ENCODE results near the gene PAX2.

The PAX2 gene

DNA sequence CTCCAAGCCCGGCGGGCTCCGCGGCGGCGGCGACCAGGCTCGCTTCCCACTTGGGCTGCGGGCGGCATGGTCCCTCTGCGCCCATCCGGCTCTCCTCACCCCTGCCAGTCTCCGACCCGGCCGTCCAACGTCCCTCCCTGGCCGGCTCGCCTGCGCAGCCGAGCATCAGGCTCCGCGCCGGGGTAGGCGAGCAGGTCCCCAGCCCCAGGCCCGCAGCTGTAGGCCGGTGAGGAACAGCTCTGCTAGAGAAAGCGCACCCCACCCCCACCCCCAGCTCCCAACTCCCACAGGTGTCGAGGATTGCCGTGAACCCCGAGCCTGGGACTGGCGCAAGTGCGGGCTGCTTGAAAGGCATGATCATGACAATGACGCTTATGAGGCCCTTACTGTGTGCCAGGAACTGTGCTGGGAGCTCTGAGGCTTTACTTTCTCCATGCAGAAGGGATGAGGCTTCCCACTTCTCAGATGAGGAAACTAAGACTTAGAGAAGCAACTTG is 20.8 kb upstream of the PAX2 start:
- DNase-seq (ENCODE audit: low spot score) = no peak

DNA sequence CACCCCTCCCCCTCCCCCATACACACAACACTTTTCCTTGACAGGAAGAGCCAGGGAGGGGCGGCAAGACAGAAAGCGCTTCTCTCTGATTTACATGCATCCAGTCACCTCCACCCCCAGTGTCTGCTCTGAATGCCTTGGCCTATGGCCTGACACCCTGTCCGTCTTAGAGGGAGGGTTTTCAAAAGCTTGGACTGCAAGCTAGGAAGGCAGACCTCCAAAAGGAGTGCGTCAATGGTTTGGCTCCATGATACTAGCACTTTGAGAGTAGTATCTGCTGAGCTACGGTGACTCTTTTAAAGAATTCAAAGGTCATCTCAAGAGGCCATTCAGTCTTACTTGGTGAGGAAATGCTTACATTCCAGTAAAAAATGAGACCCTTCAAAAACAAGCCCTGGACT is 20.3 kb upstream of the PAX2 start:
- no peak for DNase-seq (ENCODE audit: low spot score)

DNA sequence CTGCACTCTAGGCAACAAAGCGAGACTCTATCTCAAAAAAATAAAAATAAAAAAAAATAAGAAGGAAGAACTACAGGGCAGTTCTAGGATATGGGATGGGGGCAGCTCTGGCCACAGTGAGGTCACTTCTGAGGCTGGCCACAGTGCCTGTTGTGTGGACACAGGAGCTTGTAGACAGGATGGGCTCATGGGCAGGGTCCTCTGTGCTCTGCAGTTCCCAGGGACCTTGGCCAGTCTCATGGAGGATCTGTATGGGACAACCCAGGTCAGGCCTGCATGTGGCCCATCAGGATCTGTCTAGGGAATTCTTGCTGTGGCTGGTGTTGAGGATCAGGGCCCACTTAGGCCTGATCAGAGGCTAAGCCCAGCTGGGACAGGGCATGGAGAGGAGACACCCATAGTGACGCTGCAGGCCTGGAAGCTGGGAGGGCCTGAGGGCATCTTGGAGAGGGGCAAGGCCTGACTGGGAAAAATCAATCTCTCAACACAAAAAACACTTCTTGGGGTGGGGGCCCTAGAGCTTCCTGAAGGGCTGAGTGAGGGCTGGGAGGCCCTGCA is 19.4 kb upstream of the PAX2 start:
- no peak for DNase-seq (ENCODE audit: low spot score)

DNA sequence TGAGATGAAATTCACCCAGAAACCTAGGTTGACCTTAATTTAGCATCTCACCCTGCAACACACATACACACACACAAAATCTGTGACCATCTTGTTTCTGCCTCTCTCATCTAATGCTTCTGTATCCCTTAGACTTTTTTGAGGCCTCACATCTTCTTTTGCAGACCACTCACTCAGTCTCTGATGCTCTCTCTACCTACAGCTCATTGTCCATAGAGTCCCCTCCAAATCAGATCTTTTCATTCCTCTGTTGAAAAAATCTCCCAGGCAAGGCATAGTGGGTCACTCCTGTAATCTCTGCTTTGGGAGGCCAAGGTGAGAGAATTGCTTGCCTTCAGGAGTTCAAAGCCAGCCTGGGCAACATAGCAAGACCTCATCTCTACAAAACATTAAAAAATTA is 17.6 kb upstream of the PAX2 start:
- no peak for DNase-seq (ENCODE audit: low spot score)

DNA sequence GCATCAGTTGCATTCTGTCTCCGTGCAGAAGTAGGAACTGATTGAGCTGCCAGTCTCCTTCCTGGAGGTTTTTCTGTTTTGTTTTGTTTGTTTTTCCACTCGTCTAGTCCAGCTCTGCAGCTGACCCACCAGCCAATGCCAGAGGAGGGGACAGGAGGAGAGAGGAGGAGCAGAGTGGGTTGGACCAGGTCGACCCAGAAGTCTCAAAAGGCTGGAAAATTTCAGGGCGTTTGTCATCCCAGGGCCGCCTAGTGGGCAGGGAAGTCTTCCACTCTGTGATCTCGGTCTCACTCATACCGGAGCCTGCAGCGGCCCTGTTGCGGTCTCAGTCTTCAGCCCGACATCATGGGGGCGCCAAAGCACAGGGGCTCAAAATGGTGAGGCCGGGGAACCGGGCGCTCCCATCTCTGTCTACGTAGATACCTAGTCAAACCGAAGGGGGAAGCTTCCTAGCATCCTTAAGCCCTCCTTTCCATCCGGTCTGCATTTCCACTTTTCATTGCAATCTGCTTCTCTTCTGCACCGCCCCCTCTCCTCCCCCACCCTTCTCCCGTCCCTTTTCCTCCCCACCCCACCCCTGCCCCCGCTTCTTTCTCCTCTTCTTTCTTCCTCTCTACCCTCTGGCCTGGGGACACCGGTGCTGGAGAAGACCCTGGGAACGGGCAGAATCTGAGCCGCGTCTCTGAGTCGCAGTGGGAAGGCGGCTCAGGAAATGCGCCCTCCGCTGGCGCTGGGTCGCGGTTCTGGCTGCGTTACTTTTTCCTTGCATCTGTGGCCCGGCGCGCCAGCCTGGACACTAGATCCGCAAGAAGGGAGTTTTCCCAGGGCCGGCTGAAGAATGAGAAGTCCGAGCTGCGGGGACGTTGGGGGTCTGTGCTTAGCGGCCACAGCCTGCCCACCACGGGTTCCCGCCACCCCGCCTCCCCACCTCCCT is 16.2 kb upstream of the PAX2 start:
- DNase-seq (ENCODE audit: low spot score) = peak; percentile 66

DNA sequence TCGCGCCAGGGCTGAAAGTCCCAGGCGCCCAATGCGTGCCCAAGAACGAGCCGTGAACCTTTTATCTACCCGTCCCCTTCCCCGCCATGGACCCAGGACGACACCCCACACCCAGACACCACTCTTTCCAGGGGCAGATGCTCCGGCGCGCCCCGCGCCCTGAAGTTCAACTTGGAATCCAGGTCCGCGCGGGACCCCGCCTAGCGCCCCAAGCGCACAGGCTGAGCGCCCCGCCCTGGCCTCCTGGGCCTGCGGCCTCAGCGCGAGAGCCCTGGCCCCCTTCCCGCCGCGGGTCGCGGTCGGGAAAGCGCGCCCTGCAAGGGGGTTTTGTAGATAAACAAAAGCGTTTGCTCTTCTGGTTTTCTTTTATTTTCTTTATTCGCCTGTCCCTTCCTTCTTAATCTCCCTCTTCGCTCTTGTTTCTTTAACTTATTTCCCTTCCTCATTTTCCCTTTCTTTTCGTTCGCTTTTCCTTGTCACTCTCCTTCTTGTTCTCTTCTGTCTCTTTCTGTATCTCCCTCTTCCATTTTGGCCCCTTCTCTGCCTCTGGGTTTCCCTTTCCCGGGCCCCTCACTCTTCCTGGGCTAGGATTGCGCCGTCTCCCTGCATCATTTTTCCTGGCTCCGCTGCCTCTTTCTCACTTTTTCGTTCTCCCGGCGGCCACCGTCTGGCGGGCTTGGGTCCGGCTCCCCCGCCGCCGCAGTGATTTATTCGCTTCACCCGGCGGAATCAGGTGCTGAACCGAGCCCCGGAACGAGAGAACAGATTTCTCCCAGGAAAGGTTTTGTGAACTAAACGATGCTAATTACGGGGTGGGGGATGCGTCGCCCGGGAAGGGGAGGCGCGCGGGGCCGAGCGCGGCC is 15.3 kb upstream of the PAX2 start:
- no peak for DNase-seq (ENCODE audit: low spot score)

DNA sequence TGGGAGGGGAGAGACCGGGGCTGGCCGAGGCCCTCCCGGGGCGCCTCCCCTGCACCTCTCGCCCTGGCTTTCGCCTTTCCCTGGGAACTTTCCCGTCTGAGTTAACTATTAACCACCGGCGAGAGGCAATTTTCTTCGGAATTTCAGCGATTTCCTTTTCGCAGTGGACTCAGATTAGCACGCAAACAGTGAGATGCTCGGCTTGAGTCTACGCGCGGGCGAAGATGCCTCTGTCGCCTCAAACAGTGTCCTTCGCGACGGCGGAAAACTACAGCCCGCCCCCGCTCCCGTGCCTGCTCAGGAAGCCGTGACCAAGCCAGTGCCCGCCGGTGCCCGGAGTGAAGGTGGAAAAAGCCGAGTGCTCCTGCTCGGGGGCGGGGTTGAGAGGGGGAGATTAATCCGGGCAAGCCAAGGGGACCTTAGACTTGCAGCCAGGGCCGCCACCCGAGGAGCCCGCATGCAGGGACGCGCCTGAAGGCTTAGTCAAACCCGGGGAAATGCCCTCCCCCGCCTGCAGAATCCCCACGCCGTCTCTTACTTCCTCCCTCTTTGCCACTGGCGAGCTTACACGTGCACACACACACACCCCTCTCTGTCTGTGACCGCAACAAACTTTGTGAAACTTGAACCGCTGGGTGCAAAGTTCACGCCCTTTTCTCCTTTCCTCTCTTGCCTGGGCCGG is 14.5 kb upstream of the PAX2 start:
- DNase-seq (ENCODE audit: low spot score) = no peak

DNA sequence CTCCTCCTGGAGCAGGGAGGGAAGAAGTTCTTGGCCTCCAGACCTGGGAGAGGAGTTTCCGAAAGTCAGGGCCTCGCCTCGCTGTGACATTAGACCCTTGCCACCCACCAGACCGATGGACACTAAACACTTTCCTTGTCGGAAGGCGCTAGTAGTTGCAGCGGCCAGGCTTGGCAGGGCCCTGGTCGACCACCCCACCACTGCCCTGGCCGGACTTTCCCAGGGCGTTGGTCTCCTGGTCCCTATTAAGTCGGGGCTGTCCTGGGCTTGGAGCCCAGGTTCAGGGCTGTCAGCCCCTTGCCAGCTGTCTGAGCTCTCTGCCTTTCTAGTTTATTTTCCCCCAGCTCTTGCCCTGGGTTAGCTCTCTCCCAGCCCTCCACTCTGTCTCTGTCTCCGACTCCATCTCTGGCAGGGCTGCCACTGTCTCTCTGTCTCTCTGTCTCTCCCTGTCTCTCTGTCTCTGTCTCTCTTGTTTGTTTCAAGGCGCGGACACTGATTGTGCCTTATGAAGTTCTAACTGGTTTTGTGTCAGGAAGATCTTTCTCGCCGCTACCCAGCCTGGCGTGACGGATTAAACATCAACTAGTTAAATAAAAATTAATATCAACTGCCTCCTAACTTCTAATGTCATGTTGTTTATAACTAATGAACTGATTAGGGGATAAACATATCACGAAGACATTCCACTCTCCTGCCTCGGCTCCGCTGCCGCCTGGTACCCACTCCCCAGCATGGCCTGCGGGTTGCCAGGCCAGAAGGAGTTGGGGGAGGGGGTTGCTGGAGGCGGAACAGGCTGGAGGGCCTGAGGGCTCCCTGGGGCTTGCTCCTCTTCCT is 13.8 kb upstream of the PAX2 start:
- no peak for DNase-seq (ENCODE audit: low spot score)

DNA sequence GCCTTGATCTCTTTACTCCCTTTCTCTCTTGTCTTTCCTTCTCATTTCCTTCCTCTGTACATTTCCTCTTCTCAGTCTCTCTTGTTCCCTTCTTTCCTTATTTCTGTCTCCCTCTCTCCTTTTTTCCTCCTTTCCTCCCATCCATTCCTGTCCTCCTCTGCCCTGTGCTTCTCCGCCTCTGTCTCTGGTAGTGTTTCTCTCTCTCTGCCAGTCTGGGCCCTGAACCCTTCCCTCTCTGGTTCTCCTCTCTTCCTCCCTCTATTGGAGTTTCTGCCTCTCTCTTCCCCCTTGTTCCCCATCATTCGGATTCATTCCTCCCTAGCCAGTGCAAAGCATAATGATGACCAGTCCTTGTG is 13.2 kb upstream of the PAX2 start:
- no peak for DNase-seq (ENCODE audit: low spot score)

DNA sequence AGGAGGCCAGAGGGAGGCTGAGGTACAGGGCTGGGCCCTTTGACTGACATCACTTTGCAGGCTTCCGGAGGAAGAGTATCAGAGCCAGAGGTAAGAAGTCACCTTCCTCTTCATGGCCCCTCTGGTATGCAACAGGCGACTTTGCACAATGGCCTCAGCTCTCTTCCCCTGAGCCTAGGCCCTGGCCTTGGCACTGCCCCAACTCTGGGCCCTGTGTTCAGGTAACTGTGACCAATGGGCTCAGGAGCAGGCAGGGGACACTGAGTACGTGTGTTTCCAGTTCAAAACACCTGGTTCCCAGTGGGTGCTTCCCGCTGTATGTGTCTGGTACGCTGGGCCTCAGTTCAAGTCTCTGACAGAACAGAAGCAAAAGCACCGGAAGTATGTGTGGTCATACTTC is 12.1 kb upstream of the PAX2 start:
- no peak for DNase-seq (ENCODE audit: low spot score)

DNA sequence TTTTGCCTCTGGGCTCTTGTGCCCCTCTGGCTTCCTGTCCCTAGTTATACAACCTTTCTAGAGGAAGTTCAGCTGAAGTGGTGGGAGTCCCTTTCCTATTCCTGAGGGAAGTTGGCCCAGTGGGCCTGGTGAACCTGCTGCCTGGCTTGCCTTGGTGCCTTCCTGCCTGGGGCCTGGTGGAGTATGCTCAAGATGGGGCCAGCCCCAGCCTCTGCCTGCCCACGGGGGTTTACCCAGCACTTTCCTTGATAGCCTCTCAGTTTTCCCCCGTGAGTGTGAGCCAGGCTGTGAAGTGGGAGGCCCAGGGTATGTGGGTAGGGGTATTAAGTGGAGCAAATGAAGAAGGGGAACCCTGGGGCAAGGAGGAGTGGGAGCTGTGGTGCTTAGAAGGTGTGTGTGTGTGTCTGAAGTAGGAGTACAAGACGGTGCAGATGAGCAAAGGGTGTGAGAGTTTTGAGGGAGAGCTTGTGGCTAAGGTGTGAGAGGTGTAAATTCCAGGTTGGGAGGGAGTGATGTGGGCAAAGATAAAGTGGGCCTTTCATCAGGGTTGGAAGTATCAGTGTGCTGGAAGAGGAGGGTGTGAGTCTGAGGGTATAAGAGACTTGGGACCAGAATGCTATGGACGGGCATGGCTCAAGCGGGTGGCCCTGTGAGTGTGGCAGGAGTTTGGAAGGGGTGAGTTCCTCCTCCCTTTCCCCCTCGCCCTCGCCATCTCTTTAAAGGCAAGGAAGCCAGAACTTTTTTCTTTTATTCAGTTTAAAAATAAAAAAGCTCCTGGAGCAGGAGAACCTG is 10.9 kb upstream of the PAX2 start:
- DNase-seq (ENCODE audit: low spot score) = no peak

DNA sequence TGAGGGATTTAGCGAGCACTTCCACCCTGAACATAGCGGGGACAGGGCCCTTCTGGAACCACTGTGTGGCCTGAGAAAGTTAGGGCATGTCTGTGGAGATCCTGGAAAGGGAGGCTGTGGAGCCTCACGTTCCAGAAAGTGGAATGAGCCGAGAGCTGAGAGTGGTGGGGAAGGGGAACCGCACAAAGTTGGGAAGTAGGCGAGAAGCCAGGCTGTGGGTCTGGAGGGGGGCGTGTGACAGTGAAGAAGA is 10.4 kb upstream of the PAX2 start:
- DNase-seq (ENCODE audit: low spot score) = no peak

DNA sequence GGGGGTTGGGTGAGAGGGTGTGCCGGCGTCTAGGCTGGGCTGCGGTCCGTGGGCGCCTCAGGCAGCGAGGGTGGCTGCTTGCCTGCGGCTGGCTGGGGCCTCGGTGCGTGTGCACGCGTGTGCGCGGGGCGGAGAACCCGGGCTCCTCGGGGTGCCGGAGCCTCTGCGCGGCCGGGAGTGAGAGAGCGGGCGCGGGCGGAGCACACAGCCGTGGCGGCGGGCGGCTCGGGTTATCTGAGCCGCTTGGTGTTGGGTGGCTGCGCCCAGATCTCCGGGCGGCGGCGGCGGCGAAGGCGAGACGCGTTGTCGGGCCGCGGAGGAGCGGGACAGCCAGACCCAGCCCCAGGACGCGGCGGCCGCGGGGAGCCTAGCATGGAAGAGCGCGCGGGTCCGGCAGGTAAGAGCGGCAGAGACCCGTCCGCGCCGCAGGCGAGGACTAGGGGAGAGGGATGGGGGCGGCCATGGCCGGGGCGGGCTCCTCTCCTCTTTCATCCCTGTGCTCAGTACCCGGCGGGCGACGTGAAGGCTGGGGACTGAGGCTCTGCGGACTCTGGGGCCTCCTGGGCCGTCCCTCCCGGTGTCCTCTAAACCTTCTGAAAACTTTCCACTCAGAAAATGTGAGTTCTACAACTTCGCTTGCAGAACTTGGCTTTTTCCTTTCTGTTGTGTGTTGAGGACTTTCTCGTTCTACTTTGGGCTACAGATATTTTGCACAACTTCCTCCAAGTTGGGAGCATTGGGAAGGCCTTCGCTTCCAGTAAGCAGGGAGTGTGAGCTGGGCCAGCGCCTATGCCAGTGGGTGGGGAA is 9.8 kb upstream of the PAX2 start:
- no peak for DNase-seq (ENCODE audit: low spot score)

DNA sequence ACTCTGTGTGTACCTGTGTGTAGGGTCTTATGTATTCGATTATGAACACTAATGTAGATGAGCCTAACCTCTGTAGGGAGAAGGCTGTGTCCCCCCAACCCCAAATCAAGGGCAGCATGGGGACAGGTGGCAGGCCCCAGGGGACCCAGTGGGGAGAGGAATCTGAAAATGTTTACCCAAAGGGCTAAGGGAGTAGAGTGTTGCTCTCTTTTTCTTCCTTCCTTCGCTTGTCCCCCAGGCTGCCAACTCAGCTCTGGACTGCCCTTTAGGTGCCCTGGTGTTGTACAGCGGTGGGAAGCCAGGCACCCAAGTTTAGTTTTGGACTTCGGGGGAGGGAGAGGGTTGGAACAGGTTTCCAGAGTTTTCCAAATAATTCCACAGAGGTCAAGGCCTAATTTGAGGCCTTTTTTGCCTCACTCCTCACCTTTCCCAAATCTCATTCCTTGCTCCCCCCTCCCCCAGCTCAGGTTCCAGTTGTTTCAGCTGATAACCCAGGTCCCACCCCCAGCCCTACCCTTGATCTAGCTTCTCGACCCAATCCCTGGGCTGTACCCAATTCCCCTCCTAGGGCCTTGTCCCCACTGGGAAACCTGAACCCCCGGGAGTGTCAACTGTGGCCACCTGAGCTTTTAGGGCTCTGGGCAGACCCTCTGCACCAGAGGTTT is 9.1 kb upstream of the PAX2 start:
- DNase-seq (ENCODE audit: low spot score) = no peak

DNA sequence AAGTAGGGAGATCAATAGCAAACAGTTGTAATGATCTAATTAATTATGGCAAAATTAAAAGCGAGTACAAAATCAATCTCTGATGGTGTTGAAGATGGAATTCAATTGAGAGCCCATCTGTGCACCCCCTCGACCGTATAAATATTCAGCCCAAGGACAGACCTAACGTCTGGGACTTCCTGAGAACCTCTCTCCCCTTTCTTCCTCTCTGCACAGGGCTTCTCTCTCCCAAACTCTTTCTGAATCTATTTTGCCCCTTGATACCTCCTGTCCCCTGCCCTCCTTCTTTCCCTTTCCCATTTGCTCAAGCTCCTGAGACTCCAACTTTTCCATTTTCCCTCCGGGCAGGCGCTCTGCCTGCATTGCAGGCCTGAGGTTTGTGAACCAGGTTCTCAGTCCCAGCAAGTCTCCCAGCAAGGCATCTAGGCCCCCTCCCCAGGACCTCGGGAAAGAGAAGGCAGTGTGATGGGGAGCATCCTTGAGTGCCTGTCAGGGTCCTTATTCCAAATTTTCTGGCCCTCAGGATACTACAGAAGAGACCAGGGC is 8.5 kb upstream of the PAX2 start:
- DNase-seq (ENCODE audit: low spot score) = no peak

DNA sequence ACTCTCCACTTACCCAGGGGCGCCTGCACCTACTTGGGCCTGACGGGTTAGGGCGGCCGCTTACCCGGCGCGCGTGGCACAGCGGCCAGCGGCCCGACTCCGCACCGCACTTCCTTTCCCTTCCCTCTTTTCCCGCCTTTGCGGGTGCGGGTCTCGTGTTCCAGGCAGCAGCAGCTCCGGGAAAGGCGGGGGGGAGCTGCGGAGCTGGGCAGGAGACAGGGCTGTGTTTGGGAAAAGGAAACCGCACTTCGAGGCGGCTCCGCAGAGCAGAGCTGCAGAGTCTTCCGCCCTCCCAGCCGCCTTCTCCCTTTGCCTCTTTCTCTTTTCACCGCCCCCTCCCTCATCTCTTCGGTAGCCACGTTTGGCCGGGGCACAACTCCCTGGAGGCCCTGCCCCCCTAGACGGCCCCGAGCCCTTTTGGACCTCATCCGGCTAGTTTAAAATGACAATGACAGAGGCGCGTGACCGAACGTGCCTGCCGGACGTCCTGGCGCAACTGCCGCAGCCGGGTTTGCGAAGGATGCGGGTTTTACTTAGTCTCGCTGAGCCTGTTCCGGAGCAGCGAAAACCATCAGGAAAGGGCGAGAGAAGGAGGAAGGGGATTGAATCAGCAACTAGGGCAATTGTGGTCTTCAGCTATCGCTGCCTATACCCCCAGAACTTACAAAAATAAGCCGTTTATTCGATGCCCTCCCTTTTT is 7.9 kb upstream of the PAX2 start:
- no peak for DNase-seq (ENCODE audit: low spot score)

DNA sequence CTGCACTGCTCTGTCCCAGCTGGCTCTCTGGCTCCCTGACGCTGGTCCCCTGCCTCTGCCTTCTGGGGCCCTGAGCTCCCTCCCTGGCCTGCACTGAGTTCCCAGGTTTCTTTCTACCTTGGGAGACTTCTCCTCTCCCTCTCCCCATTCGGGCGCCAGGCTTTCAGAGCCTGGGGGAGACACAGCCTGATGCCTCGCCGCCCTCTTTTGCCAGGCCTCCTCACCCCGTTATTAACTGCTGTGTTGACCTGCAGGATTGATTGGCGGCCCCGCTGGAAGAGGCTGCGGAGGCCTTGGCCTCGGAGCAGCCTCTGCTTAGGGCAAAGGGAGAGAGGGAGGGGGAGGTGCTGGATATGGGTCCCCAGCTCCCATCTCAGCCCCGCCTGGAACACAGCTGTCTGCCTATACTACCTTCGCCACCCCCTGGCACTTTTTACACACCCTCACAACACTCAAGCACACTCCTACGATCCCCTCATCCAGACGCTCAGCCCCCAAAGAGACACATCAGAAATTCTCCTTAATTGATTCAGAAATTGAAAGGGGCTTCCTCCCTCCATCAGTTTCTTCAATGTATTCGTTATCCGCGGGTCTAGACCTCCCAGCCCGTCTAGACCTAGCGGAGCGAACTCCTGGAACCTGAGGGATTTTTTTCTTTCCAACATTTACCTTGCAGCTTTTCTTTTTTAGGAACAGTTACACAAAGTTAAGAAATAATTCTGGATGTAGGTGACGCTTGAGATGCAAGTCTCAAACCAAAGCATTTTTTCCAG is 7.1 kb upstream of the PAX2 start:
- no peak for DNase-seq (ENCODE audit: low spot score)

All from D341Med (cell line).